Spleen (tissue), 11 donors: ENCODE results near the gene CALML5. TPM values are rescaled to one million over a fixed set of nuclear protein-coding genes. Genes with fewer than 3 reads are reported as not detected.

Source experiments
- DNase-seq: peaks from one replicate; pipeline ENCODE4 v3.0.0-alpha.2; 2020
- H3K27ac ChIP-seq, 8 donors: fragments of 200-600 bp; sonication (generic) in 7 of 8; 1 replicate in 4 of 8; 2 replicates in 4 of 8; pipeline versions ENCODE4 v1.5.0 to v1.8.0; 2016 to 2021; ENCODE audit warnings: inconsistent platforms in 4 of 8, mild to moderate bottlenecking in 4 of 8, moderate library complexity in 1 of 8
- H3K27me3 ChIP-seq, 7 donors: fragments of 200-600 bp; sonication (generic) in 6 of 7; replicated peaks in 1 of 7; 1 replicate in 4 of 7; 2 replicates in 3 of 7; pipeline versions ENCODE4 v1.5.0 to v1.8.0; 2016 to 2021; ENCODE audit warnings: inconsistent platforms in 3 of 7, mild to moderate bottlenecking in 1 of 7
- H3K36me3 ChIP-seq, 6 donors: fragments of 200-600 bp; sonication (generic) in 5 of 6; 1 replicate in 4 of 6; 2 replicates in 2 of 6; pipeline versions ENCODE4 v1.5.0 to v1.8.0; 2016 to 2021; ENCODE audit warnings: inconsistent platforms in 2 of 6
- H3K4me1 ChIP-seq, 6 donors: fragments of 200-600 bp; sonication (generic) in 5 of 6; 1 replicate in 3 of 6; 2 replicates in 3 of 6; pipeline versions ENCODE4 v1.5.0 to v1.8.0; 2016 to 2021; ENCODE audit warnings: inconsistent platforms in 3 of 6
- H3K4me3 ChIP-seq, 8 donors: fragments of 200-600 bp; sonication (generic) in 7 of 8; 1 replicate in 4 of 8; 2 replicates in 4 of 8; pipeline versions ENCODE4 v1.5.0 to v1.8.0; 2016 to 2021; ENCODE audit warnings: inconsistent platforms in 4 of 8, mild to moderate bottlenecking in 4 of 8, moderate library complexity in 2 of 8
- H3K9me3 ChIP-seq, 8 donors: fragments of 200-600 bp; sonication (generic) in 7 of 8; 1 replicate in 4 of 8; 2 replicates in 4 of 8; pipeline versions ENCODE4 v1.5.0 to v1.8.0; 2016 to 2021; ENCODE audit warnings: inconsistent platforms in 4 of 8
- CTCF ChIP-seq, 11 experiments: fragments of 200-600 bp in 7 of 11; fragments of 450-650 bp in 4 of 11; sonication (generic) in 4 of 11; IDR thresholded peaks in 8 of 11; conservative IDR thresholded peaks in 3 of 11; 1 replicate in 7 of 11; 2 replicates in 4 of 11; pipeline versions ENCODE4 v1.4.0 to v1.8.0; 2016 to 2021; ENCODE audit warnings: antibody characterized with exemption in 11 of 11, inconsistent platforms in 4 of 11, mild to moderate bottlenecking in 1 of 11
- POLR2A ChIP-seq, 3 donors: fragments of 450-650 bp; IDR thresholded peaks; one replicate each; pipeline ENCODE4 v1.5.1; 2017; ENCODE audit warnings: antibody characterized with exemption in 3 of 3, mild to moderate bottlenecking in 1 of 3
- POLR2AphosphoS5 ChIP-seq, 3 donors: sonication (generic); formaldehyde crosslinking; IDR thresholded peaks; one replicate each; pipeline ENCODE4 v1.5.1; 2017; ENCODE audit warnings: antibody characterized with exemption in 3 of 3
- WGBS, 5 donors: extraction: QIAGEN DNeasy Blood & Tissue Kit in 3 of 5; methylation state at CpG; one replicate each; pipeline versions ENCODE4 v1.1.5 to v1.1.7; 2013 to 2018; 5-methylcytosine and 5-hydroxymethylcytosine counted together
- intact Hi-C: fragments of 100-400 bp; cut with DNase I; formaldehyde crosslinking; loops from one replicate; pipeline ENCODE4 v1.15.0; 2023; ENCODE audit warnings: low total_unique reads
- polyA plus RNA-seq, 3 donors: library from polyadenylated mRNA; stranded (reverse); fragments of 200-250 nt; gene quantifications; one replicate each; pipeline ENCODE4 v1.2.1, GENCODE V29; 2013
- total RNA-seq, 7 donors: library from RNA; depleted of rRNA in 3 of 7; stranded (reverse); fragments of >200 nt in 3 of 7; fragmentation: NEBNext Ultra II Directional in 4 of 7; extraction: Animal tissue kit (Norgen Biotek cat#: 25700) in 4 of 7; gene quantifications; one replicate each; pipeline versions ENCODE4 v1.1.0 to v1.2.1, GENCODE V29; 2016 to 2021
- donor health status: healthy with polysubstance abuse.
- donor health status: DM: no; HTN: no; CAD: no; lungs with moderate emphysema.
- donor health status: DM: no; HTN: no; CAD: no.
- donor health status: Bipolar disorder and iron deficiency.
- donor health status: healthy.
- donor health status: DM: no; HTN: no; CAD: no.
- donor health status: DM: yes; HTN: yes; CAD: no.

Gene CALML5
- total and polyA plus RNA-seq, 10 donors: 0.13 TPM; not detected in 9

- intact Hi-C loops: no loop called here
- TF ChIP-seq POLR2AphosphoS5 (IDR thresholded peaks at IDR 0.05): no peak
- H3K4me1 ChIP-seq: no peaks in the 10 kb centered on the region
- H3K9me3 ChIP-seq: no peaks in the 10 kb centered on the region
- H3K4me3 ChIP-seq: no peak overlapping the region
- H3K27ac ChIP-seq: no peak overlapping the region
- DNase-seq: peak; percentile 59
- H3K36me3 ChIP-seq: no peaks in the 10 kb centered on the region
- H3K27me3 ChIP-seq: no peaks in the 10 kb centered on the region
- WGBS, 5 donors: 82 to 89% (median 85%) methylated on average over 31 to 34 of the region's 34 CpGs
Measured at GRCh38 chr10:5525561-5526341, 26.4 kb upstream of the CALML5 start.

- no peaks in the 10 kb centered on the region for H3K4me1 ChIP-seq
- H3K27ac ChIP-seq: no peak within 1 kb of the TSS
- H3K36me3 ChIP-seq: no peaks in the 10 kb centered on the region
- H3K9me3 ChIP-seq: no peaks in the 10 kb centered on the region
- H3K27me3 ChIP-seq: no peaks in the 10 kb centered on the region
- no peak within 1 kb of the TSS for H3K4me3 ChIP-seq
- TF ChIP-seq POLR2A (IDR thresholded peaks at IDR 0.05) (no peak), POLR2AphosphoS5 (IDR thresholded peaks at IDR 0.05) (no peak), CTCF (IDR thresholded peaks at IDR 0.05 in 8 of 11, conservative IDR thresholded peaks at IDR 0.05 in 3 of 11) (no peak)
- 91 to 95% (median 94%) methylated on average over 54 to 64 of the region's 64 CpGs for WGBS, 5 donors
- DNase-seq: peak; percentile 74
- intact Hi-C loops: no loop called here
Measured at GRCh38 chr10:5524641-5525560, 25.5 kb upstream of the CALML5 start, which contains the start of gene CALML3. CALML3 (plus strand) TSS chr10:5524961; CDS start chr10:5525086, 125 bp downstream.

GRCh38 chr10:5523796-5524574 lies 24.6 kb upstream of the CALML5 start:
- 84 to 90% (median 87%) methylated on average over 11 of the region's 11 CpGs for whole genome bisulfite sequencing, 5 donors
- H3K27me3 ChIP-seq: no peaks in the 10 kb centered on the region
- no peak overlapping the region for H3K27ac ChIP-seq
- no peaks in the 10 kb centered on the region for H3K36me3 ChIP-seq
- intact Hi-C loops: no loop called here
- no peak overlapping the region for H3K4me3 ChIP-seq
- H3K4me1 ChIP-seq: no peaks in the 10 kb centered on the region
- H3K9me3 ChIP-seq: no peaks in the 10 kb centered on the region
- DNase-seq: peak; percentile 46
- TF ChIP-seq CTCF (IDR thresholded peaks at IDR 0.05 in 8 of 11, conservative IDR thresholded peaks at IDR 0.05 in 3 of 11) (no peak), POLR2AphosphoS5 (IDR thresholded peaks at IDR 0.05) (no peak), POLR2A (IDR thresholded peaks at IDR 0.05) (no peak)

GRCh38 chr10:5522913-5523560 lies 23.7 kb upstream of the CALML5 start:
- Histone ChIP-seq H3K36me3 (no peaks in the 10 kb centered on the region), H3K4me3 (no peak overlapping the region), H3K9me3 (peaks cover 0 to 3% (median 0%) of the 10 kb centered on the region in 8 donors), H3K27ac (no peak overlapping the region), H3K4me1 (no peaks in the 10 kb centered on the region), H3K27me3 (no peaks in the 10 kb centered on the region)
- WGBS, 5 donors: 69 to 78% (median 73%) methylated on average over 7 of the region's 7 CpGs
- DNase-seq: peak; percentile 43
- TF ChIP-seq POLR2AphosphoS5 (IDR thresholded peaks at IDR 0.05) (no peak), CTCF (IDR thresholded peaks at IDR 0.05 in 8 of 11, conservative IDR thresholded peaks at IDR 0.05 in 3 of 11) (no peak), POLR2A (IDR thresholded peaks at IDR 0.05) (no peak)
- intact Hi-C loops: no loop called here
